GM18517 (cell line): Measurements from ENCODE around the gene CSF3.
"Not testable (repeated sequence)": the region's sequence is repeated elsewhere in the genome, so short reads cannot be mapped to it uniquely, and the experiment has no call there.

Experiments used
- ATAC-seq: cut with Tn5 transposase; IDR thresholded peaks from one replicate; pipeline ENCODE4 v1.9.1; 2021; ENCODE audit warnings: mild to moderate bottlenecking, moderate library complexity; ENCODE audit not compliant: unreplicated experiment

CSF3 gene

DNA sequence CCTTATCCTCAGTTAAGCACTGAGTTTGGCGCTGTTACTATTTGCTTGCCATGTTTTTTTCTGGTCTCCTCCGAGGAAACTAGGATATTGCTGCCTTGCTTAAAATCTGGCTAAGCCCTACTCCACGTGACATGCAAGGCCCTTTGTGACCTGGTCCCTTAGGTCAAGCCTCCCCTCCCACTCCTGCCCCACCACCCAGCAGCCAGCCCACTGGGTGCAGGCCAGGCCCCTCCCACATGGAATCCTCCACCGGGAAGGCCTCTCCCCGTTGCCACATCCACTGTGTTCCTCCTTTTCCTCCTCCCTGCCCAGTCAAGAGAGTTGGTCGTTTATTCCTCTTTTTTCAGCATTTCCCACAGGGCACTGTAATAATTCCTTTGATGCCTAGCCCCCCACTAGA, 18.4 kb upstream of the CSF3 start:
- no peak for ATAC-seq

DNA sequence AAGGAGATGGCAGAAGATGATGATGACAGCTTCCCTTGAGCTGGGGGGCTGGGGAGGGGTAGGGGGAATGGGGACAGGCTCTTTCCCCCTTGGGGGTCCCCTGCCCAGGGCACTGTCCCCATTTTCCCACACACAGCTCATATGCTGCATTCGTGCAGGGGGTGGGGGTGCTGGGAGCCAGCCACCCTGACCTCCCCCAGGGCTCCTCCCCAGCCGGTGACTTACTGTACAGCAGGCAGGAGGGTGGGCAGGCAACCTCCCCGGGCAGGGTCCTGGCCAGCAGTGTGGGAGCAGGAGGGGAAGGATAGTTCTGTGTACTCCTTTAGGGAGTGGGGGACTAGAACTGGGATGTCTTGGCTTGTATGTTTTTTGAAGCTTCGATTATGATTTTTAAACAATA, 17.7 kb upstream of the CSF3 start:
- no peak for ATAC-seq

DNA sequence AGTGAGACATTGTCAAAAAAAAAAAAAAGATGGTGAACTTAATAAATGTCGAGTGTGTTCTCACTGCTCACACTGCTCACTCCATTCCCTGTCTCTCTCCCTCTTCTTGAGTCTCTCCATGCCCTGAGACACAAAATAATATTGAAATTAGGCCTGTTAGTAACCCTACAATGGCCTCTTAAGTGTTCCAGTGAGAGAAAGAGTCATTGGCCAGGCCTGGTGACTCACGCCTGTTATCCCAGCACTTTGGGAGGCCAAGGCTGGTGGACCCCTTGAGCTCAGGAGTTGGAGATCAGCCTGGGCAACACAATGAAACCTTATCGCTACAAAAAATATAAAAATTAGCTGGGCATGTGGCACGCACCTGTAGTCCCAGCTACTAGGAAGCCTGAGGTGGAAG, 16.2 kb upstream of the CSF3 start:
- no peak for ATAC-seq

DNA sequence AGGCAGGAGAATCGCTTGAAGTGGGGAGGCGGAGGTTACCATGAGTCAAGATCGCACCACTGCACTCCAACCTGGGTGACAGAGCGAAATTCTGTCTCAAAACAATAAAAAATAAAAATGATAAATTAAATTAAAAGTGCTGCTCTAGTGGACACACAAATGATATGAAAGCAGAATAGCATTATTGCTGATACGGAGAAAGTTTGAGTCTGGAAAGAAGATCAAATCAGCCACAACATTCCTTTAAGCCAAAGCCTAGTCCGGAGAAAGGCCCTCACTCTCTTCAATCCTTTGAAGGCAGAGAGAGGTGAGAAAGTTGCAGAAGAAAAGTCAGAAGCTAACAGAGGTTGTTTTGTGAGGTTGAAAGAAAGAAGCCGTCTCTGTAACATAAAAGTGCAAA, 15.1 kb upstream of the CSF3 start:
- ATAC-seq = no peak

DNA sequence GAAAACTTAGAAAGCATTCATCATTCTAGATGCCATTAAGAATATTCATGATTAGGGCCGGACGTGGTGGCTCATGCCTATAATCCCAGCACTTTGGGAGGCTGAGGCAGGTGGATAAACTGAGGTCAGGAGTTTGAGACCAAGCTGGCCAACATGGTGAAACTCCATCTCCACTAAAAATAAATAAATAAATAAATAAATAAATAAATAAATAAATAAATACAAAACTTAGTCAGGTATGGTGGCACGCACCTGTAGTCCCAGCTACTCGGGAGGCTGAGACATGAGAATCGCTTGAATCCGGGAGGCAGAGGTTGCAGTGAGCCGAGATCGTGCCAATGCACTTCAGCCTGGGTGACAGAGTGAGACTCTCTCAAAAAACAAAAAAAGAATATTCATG, 13.9 kb upstream of the CSF3 start:
- ATAC-seq = not testable (repeated sequence)

DNA sequence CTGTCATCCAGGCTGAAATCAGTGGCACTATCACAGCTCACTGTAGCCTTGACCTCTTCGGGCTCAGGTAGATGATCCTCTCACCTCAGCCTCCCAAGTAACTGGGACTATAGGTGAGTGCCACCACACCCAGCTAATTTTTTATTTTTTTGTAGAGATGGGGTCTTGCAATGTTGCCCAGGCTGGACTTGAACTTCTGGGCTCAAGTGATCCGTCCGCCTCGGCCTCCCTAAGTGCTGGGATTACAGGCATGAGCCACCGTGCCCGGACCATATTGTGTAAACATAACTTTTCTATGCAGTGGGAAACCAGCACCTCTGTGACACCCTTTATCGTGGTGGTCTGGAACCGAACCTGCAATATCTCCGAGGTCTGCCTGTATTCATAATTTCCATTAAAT, 11.2 kb upstream of the CSF3 start:
- no peak for ATAC-seq

DNA sequence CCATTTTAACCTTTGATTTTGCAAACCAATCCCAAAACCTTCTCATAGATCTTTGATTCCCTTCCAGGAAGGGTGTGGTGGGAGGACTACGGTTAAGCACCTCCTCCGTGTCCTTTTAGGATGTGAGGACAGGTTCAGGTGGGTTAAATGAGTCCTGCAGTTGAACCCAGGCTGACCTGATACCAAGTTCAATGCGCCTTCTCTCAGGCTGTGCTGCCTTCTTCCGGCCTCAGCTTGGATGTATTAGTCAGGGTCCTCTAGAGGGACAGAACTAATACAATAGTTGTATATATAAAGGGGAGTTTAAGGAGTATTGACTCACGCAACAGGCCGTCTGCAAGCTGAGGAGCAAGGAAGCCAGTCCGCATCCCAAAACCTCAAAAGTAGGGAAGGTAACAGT, 10.5 kb upstream of the CSF3 start:
- ATAC-seq = no peak

DNA sequence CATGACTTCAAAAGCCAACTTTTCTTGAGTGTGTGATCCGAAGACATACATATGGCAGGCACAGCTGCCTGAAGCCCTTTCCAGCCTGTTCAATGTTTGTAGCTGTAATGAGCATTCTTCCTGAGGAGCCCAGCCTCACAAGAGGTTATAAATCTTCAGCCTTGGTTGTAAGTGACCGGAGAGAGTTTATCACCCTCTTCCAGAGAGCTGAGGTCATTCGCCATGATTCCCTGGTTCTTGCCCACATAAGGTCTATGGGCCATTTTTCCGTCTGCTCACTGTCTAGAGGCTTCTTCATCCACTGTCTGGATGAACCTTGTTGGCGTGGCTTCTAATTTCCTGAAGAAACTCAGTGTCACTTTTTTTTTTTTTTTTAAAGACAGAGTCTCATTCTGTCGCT, 9.7 kb upstream of the CSF3 start:
- ATAC-seq = no peak

DNA sequence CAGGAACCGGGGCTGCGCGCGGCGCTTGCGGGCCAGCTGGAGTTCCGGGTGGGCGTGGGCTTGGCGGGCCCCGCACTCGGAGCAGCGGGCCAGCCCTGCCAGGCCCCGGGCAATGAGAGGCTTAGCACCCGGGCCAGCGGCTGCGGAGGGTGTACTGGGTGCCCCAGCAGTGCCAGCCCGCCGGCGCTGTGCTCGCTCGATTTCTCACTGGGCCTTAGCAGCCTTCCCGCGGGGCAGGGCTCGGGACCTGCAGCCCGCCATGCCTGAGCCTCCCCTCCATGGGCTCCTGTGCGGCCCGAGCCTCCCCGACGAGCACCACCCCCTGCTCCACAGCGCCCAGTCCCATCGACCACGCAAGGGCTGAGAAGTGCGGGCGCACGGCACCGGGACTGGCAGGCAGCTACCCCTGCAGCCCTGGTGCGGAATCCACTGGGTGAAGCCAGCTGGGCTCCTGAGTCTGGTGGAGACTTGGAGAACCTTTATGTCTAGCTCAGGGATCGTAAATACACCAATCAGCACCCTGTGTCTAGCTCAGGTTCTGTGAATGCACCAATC, 4.2 kb upstream of the CSF3 start:
- ATAC-seq = not testable (repeated sequence)

DNA sequence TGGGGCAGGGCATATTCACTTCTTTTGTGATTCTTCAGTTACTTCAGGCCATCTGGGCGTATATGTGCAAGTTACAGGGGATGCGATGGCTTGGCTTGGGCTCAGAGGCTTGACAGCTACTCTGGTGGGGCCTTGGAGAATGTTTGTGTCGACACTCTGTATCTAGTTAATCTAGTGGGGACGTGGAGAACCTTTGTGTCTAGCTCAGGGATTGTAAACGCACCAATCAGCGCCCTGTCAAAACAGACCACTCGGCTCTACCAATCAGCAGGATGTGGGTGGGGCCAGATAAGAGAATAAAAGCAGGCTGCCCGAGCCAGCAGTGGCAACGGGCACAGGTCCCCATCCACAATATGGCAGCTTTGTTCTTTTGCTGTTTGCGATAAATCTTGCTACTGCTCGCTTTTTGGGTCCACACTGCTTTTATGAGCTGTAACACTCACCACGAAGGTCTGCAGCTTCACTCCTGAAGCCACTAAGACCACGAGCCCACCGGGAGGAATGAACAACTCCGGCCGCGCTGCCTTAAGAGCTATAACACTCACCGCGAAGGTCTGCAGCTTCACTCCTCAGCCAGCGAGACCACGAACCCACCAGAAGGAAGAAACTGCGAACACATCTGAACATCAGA, 3.1 kb upstream of the CSF3 start:
- ATAC-seq = not testable (repeated sequence)

DNA sequence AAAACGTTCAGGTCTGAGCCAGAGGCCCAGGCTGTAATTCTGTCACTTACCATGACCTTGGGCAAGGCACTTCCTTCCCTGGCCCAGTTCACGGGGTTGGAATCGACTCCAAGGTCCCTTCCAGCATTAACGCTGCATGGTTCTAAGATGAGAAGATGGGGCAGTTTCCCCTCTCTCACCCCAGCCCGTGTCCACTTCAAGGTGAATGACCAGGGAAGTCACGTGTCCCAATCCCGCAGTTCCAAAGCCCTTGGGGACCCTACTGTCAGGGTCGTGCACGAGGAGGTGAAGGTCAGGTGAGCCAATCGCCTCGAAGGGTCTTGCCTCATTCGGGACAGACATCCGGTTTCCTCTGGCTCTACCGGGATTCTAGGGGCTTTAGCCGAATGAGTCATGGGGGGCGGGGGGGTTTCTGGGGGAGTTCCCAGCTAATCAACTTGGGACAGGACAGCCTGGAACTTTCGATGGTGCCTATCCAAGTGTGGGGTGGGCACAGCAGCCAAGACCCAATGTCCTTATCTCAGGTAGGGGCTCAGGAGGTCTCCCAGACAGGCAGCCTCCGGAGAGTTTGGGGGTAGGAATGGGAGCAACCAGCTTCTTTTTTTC, 762 bp upstream of the CSF3 start:
- no peak for ATAC-seq

DNA sequence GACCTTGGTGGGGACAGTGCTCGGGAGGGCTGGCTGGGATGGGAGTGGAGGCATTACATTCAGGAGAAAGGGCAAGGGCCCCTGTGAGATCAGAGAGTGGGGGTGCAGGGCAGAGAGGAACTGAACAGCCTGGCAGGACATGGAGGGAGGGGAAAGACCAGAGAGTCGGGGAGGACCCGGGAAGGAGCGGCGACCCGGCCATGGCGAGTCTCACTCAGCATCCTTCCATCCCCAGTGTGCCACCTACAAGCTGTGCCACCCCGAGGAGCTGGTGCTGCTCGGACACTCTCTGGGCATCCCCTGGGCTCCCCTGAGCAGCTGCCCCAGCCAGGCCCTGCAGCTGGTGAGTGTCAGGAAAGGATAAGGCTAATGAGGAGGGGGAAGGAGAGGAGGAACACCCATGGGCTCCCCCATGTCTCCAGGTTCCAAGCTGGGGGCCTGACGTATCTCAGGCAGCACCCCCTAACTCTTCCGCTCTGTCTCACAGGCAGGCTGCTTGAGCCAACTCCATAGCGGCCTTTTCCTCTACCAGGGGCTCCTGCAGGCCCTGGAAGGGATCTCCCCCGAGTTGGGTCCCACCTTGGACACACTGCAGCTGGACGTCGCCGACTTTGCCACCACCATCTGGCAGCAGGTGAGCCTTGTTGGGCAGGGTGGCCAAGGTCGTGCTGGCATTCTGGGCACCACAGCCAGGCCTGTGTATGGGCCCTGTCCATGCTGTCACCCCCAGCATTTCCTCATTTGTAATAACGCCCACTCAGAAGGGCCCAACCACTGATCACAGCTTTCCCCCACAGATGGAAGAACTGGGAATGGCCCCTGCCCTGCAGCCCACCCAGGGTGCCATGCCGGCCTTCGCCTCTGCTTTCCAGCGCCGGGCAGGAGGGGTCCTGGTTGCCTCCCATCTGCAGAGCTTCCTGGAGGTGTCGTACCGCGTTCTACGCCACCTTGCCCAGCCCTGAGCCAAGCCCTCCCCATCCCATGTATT, 1.1 kb downstream of the CSF3 start:
- ATAC-seq = no peak

DNA sequence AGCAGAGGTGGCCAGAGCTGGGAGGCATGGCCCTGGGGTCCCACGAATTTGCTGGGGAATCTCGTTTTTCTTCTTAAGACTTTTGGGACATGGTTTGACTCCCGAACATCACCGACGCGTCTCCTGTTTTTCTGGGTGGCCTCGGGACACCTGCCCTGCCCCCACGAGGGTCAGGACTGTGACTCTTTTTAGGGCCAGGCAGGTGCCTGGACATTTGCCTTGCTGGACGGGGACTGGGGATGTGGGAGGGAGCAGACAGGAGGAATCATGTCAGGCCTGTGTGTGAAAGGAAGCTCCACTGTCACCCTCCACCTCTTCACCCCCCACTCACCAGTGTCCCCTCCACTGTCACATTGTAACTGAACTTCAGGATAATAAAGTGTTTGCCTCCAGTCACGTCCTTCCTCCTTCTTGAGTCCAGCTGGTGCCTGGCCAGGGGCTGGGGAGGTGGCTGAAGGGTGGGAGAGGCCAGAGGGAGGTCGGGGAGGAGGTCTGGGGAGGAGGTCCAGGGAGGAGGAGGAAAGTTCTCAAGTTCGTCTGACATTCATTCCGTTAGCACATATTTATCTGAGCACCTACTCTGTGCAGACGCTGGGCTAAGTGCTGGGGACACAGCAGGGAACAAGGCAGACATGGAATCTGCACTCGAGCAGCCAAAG, 2.3 kb downstream of the CSF3 start:
- no peak for ATAC-seq

DNA sequence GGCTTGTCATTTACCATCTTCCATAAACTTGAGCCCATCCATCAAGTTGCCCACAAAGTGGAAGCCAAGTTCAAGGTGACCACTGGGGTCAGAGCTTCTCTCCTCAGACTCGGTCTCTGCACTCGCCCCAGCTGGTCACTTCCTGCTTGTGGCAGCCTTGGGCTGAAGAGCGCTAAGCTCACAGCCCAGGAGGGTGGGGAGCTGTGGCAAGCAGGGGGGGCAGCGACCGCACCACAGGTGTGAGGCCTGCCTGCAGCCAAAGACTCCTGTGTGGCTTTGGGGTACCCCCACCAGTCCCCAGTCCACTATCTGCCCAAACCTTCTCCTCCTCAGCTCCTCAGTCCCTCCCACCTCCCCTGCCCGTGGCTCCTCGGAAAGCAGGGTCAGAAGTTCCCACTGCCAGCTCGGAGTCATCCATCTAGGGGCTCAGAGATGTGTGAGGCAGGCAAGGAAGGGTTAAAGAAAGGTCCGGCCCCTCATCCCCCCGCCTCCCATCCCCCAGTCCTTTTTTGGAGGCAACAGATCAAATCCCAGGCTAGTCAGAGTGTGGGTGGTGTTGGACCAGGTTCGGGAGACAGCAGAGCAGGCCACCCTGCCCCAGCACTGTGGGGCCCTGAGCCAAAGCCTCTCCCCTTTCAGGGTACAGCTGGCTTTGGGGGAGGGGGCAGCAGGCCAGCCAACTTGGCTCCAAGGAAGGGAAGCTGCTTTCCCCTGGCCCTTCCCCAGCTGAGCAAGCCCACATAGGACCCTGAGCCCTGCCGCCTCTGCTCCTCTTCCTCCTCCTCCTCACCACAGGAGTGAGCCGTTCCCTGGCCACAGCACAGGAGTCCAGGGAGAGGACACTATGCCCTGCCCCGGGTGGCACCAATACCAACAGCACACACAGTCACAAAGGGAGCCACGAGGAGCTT, 3.2 kb downstream of the CSF3 start:
- no peak for ATAC-seq

DNA sequence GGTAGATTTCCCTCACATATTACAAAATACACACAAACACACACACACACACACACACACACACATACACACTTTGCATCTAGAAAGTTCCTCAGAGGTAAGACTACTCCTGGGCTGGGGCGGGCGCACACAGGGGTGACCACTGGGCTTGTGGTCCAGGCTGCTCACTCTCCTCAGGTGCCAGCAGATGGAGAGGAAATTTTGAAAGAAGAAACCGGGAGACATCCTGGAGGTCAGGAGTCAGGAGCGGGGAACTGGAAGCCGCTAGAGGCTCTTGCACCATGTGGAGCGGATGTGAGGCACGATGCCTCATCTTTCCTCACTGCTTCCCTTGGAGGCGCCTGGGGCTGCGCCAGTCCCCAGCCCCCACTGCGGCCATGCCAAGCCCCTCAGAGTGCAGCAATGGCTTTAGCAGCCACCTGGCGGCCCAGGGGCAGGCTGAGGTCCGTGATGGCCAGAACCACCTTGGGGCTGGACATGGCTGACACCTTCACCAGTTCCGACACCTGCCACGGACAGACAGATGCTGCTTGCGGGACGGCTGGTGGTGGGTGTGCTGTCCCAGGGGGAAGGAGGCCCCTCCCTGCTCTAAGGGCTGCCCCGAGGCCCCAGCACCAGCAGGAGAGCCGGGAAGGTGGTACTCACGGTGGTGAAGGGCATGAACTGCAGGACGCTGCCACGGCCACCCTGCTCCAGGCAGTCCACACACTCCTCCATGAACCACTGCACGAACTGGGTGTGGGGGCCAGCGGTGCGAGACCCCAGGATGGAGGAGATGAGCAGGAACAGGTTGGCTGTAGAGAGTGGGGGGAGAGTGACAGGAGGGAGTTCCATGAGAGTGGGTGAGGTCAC, 4.1 kb downstream of the CSF3 start:
- ATAC-seq = no peak

DNA sequence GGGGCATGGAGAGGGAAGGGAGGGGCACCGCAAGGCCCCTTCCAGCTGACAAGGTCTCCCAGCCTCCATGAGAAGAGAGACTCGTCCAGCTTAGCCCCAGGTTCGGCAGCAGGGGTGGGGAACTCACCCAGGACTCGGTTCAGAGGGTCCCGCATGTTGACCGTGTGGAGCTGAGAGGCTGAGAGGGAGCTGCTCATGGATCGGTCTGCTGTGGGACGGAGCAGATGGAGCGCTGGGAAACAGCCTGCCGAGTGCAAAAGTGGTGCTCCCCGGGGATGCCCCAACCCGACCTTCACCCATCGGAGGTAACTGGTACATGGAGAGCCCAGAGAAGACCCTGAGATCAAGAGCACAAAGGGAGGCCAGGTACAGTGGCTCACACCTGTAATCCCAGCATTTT, 4.9 kb downstream of the CSF3 start:
- no peak for ATAC-seq

DNA sequence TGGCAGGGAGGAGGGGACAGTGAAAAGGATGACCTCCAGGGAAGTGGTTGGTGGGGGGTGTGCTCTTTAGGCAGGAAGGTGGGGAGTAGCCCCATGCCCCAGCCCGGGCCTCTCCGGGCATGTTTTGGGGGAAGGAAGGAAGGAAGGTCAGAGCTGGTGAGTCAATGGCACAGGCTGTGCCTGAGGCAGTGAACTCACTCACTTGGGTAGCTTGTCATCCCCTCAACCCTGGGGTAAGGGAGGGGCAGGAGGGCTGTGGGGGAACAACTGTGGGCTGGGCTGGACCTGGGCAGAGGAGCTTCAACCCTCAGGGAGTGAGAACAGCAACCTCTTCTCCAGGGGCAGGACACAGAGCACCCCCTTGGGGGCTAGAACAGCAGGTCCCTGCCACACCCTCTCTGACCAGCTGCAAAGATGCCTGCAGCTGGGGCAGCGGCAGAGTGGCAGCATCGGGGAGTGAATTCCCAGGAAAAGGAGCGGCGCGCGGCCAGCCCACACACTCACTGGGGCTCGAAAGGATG, 6.3 kb downstream of the CSF3 start:
- no peak for ATAC-seq

DNA sequence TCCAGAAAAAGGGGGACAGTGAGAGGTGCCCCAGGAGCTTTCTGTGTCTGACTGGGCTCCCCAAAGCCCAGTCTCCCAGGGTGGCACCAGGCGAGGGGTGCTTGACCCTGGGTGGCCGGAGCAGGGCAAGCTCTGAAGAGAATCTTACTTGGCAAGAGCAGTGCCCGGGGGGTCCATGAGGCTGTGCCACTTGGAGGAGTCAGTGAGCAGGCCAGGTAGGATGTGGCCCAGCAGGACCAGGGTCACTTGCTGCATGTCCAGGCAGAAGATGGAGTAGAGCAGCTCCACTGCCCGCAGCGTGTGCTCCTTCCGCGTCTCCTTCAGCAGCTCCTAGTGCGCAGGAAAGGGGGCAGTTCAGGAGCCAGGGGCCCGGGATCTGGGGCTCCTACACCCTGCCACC, 7.3 kb downstream of the CSF3 start:
- no peak for ATAC-seq

DNA sequence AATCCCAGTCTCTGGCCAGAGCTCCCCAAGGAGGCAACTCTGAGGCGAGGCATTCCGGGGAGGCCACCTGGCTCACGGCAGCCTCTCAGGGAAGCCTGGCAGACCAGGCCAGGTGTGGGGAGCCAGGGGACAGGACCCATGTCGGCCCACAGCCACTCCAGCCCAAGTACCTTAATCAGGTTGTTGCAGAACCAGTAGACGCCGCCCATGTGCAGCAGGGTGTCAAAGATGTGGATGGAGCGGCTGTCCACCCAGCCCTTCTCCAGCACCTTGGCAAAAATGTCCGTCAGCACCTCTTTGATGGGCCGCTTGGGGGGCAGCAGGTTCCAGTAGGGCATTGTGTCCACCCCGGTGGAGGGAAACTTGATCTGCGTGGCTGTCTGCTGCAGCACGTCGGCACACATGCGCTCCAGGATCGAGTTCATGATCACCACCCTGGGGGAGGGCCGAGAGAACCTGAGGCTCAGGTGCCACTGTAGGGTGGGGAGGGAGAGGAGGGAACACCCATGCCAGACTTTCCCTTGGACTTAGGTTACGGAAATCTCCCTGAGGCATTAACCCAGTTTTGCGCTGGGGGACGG, 7.8 kb downstream of the CSF3 start:
- ATAC-seq = no peak
